ENCODE measurements around the gene MTMR3.

The MTMR3 gene

GRCh38 chr22:30002861-30003486, 120.0 kb downstream of the MTMR3 start:
- Histone ChIP-seq H3K27ac (peak overlapping the region; percentile 32), H3K4me3 (ENCODE audit: low read depth in 1 of 2, low read length in 1 of 2) (no peak overlapping the region), H3K27me3 (no peaks in the 10 kb centered on the region), H3K9me3 (no peaks in the 10 kb centered on the region), H3K36me3 (peaks cover 98% of the 10 kb centered on the region), H3K4me1 (ENCODE audit: control insufficient read depth in 1 of 2, insufficient read depth in 1 of 2, low read depth in 1 of 2, low read length in 1 of 2) (peaks cover 0 to 5% of the 10 kb centered on the region in 2 experiments)
- no peak for TF ChIP-seq CTCF (IDR thresholded peaks at IDR 0.05)

DNA sequence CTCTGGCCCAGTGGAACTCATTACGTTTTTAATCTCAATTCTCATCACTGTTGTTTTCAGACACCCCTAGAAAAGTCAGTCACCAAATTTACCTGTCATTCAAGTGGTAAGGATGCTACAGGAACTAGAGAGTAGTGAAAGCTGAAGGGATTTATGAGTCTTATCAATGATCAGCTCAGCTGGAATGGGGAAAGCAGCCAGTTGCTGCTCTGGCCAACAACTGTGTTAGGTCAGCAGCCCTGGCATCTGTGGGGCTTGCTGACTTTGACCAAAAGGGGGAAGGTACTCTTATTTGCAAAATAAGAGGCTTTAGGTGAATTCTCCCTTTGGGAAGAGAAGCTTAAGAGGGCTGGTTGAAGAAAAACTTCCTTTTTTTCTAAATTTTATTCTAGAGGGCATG, 121.1 kb downstream of the MTMR3 start:
- H3K9me3 ChIP-seq: no peaks in the 10 kb centered on the region
- H3K27me3 ChIP-seq: no peaks in the 10 kb centered on the region
- peaks cover 100% of the 10 kb centered on the region for H3K36me3 ChIP-seq
- H3K4me3 ChIP-seq (ENCODE audit: low read depth in 1 of 2, low read length in 1 of 2): no peak overlapping the region
- H3K4me1 ChIP-seq (ENCODE audit: control insufficient read depth in 1 of 2, insufficient read depth in 1 of 2, low read depth in 1 of 2, low read length in 1 of 2): peaks cover 0 to 5% of the 10 kb centered on the region in 2 experiments
- peak overlapping the region; percentile 32 for H3K27ac ChIP-seq
- no peak for TF ChIP-seq CTCF (IDR thresholded peaks at IDR 0.05)

- Histone ChIP-seq H3K4me3 (ENCODE audit: low read depth in 1 of 2, low read length in 1 of 2) (no peak overlapping the region), H3K9me3 (no peaks in the 10 kb centered on the region), H3K36me3 (peaks cover 100% of the 10 kb centered on the region), H3K27ac (peak overlapping the region; percentile 32), H3K27me3 (no peaks in the 10 kb centered on the region), H3K4me1 (ENCODE audit: control insufficient read depth in 1 of 2, insufficient read depth in 1 of 2, low read depth in 1 of 2, low read length in 1 of 2) (peaks cover 0 to 5% of the 10 kb centered on the region in 2 experiments)
- no peak for TF ChIP-seq CTCF (IDR thresholded peaks at IDR 0.05)
Observed at GRCh38 chr22:30004694-30005093, 121.7 kb downstream of the MTMR3 start.

DNA sequence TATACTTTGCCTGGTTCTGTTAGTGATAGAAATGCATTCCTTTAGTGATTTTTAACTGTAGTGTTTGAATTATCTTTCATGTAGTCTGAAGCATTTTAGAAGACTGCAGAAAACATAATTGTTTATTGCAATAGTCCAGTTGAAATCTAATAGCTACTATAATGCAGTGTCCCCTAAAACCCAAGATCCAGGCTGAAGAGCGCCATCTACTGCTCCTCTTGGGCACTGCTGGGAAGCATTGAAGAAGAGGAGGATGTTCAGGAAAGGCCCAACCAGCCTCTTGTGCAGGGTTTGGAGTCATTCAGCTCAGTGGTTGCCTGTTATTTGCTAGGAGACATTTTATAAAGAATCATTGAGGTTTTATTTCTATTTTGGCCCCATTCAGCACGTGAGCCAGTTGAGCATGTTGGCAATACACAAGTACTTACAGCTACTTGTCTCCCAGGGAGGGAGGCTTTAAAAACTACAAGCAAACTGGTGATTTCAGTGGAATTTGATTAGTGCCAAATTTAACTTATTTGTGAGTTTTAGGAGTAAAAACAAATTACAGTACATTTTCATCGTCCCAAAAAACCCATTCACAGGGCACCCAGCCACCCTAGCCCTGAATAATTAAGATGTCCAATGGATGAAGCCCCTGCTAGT, 122.4 kb downstream of the MTMR3 start:
- Histone ChIP-seq H3K4me1 (ENCODE audit: control insufficient read depth in 1 of 2, insufficient read depth in 1 of 2, low read depth in 1 of 2, low read length in 1 of 2) (peaks cover 0 to 5% of the 10 kb centered on the region in 2 experiments), H3K4me3 (ENCODE audit: low read depth in 1 of 2, low read length in 1 of 2) (no peak overlapping the region), H3K27ac (no peak overlapping the region), H3K36me3 (peaks cover 100% of the 10 kb centered on the region), H3K27me3 (no peaks in the 10 kb centered on the region), H3K9me3 (no peaks in the 10 kb centered on the region)
- TF ChIP-seq CTCF (IDR thresholded peaks at IDR 0.05): peak; percentile 81

DNA sequence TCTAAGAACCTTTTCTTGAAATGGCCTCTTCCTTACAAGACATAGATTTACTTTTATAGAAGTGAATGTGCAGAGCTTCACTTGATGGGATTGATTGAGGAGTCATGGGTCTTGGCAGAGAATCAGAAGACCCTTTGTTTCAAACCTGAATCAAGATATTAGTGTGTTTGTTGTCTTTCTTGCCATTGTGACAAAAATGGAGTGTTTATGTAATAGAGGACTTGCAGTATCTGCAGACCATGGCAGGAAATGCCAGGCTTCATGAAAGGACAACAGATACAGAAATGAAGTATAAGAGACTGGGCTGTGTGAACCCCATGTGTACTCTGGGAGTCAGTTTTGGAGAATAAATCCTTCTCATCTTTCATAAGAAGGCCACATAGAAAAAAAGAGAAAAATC, 124.4 kb downstream of the MTMR3 start:
- H3K36me3 ChIP-seq: peaks cover 100% of the 10 kb centered on the region
- no peak for TF ChIP-seq CTCF (IDR thresholded peaks at IDR 0.05)

More for the DNA sequence above, 124.4 kb downstream of the MTMR3 start:
- Histone ChIP-seq H3K27me3 (no peaks in the 10 kb centered on the region), H3K4me1 (ENCODE audit: control insufficient read depth in 1 of 2, insufficient read depth in 1 of 2, low read depth in 1 of 2, low read length in 1 of 2) (peaks cover 0 to 5% of the 10 kb centered on the region in 2 experiments), H3K4me3 (ENCODE audit: low read depth in 1 of 2, low read length in 1 of 2) (no peak overlapping the region), H3K27ac (no peak overlapping the region), H3K9me3 (no peaks in the 10 kb centered on the region)
